ENCODE measurements around the gene NR2F2.

The NR2F2 gene

DNA sequence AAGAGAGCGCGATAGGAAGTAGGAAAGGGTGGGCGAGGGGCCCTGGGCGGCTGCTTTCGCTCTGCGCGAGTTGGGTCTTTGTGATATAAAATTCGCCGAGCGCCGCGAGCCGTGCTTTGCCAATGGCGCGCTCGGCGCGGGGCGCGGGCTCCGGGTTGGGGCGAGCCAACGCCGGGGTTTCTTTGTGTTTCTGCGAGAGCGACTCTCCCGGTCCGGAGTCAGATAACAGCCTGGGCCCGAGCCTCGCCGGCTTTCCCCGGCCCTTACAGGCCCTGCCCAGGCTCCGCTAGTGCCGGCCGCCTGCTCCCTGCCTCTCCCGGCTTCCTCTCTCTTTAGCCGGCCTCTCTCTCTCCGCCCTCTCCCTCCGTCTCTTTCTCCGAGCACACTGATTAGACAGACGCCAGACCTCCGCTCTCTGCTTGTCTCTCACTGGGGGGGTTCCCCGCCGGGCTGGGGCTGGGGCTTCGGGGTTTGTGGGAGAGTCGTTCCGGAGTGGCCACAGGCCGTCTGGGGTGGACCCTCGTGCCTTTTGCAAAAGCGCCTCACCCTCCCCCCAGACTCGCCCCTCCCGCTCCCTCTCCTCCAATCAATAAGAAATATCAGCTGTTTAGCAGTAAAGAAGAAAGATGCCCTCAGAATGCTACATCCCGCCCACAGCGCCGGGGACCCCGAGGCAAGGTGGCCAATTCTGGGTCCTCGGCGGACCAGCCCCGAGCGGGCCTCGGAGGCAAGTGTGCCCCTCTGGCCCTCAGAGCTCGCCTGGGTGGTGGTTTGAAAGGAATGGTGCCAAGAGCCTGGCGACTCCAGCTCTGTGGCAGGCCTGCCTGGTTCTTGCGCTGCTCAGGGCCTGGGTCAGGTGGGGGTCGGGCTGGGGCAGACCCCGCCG lies 2.9 kb downstream of the NR2F2 start:
- no peak for TF ChIP-seq CTCF (IDR thresholded peaks at IDR 0.05; ENCODE audit: extremely low read depth, missing control alignments)
- peak; percentile 25 for DNase-seq (ENCODE audit: low spot score)

GRCh38 chr15:96334017-96334704 lies 3.7 kb downstream of the NR2F2 start:
- TF ChIP-seq CTCF (IDR thresholded peaks at IDR 0.05; ENCODE audit: extremely low read depth, missing control alignments) = no peak
- DNase-seq (ENCODE audit: low spot score) = peak; percentile 12

GRCh38 chr15:96334705-96335410 lies 4.4 kb downstream of the NR2F2 start:
- no peak for TF ChIP-seq CTCF (IDR thresholded peaks at IDR 0.05; ENCODE audit: extremely low read depth, missing control alignments)
- DNase-seq (ENCODE audit: low spot score) = no peak

- DNase-seq (ENCODE audit: low spot score) = no peak
- no peak for TF ChIP-seq CTCF (IDR thresholded peaks at IDR 0.05; ENCODE audit: extremely low read depth, missing control alignments)
Observed at GRCh38 chr15:96335411-96336024, 5.0 kb downstream of the NR2F2 start.

GRCh38 chr15:96336108-96336595 lies 5.7 kb downstream of the NR2F2 start:
- no peak for DNase-seq (ENCODE audit: low spot score)
- no peak for TF ChIP-seq CTCF (IDR thresholded peaks at IDR 0.05; ENCODE audit: extremely low read depth, missing control alignments)

DNA sequence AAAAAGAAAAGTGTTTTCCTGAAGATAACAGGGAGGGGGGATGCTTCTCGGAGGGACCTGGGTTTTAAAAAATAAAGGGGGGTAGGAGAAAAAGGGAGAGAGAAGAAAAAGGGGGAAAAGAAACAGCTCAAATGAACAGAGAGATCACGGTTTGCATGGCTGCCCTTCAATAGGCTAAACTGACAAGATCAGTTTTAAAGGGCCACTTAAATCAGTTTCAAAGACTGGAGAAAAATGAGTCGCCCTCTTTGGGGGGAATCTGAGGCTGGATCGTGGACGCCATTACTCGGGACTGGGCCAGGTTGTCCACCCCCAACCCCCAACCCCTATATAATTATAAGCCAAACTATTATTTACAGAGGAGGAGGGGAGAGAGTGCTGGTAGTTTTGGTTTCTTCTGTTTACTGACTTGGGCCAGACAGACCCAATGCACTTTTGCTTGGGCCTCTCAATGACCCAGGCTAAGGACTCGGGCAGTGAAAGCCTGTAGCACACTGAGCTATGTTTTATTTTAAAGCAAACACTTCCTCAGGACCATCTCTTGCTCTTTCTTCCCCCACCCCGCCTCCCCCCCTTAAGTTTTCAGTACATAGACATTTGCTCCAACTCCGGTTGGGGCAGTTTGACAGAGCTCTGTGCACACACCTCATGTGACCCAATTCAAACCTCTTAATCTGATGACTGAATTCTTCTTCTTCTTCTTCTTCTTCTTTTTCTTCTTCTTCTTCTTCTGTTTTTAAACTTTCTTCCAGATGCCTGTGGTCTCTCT lies 6.3 kb downstream of the NR2F2 start:
- DNase-seq (ENCODE audit: low spot score) = no peak
- TF ChIP-seq CTCF (IDR thresholded peaks at IDR 0.05; ENCODE audit: extremely low read depth, missing control alignments) = no peak
